GM18867 (cell line): ENCODE measurements around the gene KIFC1.
A peak's percentile ranks its signal among the peaks of the same experiment; 100 is the strongest.

ENCODE experiments used
- ATAC-seq: cut with Tn5 transposase; IDR thresholded peaks from one replicate; pipeline ENCODE4 v1.9.1; 2021; ENCODE audit warnings: mild to moderate bottlenecking, moderate library complexity; ENCODE audit not compliant: unreplicated experiment

Gene KIFC1

GRCh38 chr6:33410050-33410710 is 18.6 kb downstream of the KIFC1 start:
- peak; percentile 78 for ATAC-seq

GRCh38 chr6:33410711-33411631 is 19.3 kb downstream of the KIFC1 start, which contains the start of gene PHF1:
Gene PHF1, plus strand, starts transcription at chr6:33411014. Its CDS starts 1,250 bp downstream, at chr6:33412264.
- peak; percentile 26 for ATAC-seq

- no peak for ATAC-seq
Observed at GRCh38 chr6:33411632-33412005, 20.0 kb downstream of the KIFC1 start.

GRCh38 chr6:33412140-33413009 is 20.8 kb downstream of the KIFC1 start:
- ATAC-seq, result no peak

GRCh38 chr6:33413241-33414120 is 21.9 kb downstream of the KIFC1 start:
- no peak for ATAC-seq

- ATAC-seq, result no peak
Observed at GRCh38 chr6:33414592-33415271, 23.1 kb downstream of the KIFC1 start.

- ATAC-seq, result no peak
Observed at GRCh38 chr6:33415831-33416230, 24.2 kb downstream of the KIFC1 start.

- no peak for ATAC-seq
Observed at GRCh38 chr6:33416386-33417127, 24.9 kb downstream of the KIFC1 start.

GRCh38 chr6:33417128-33417902 is 25.7 kb downstream of the KIFC1 start:
- ATAC-seq, result no peak

GRCh38 chr6:33417903-33418689 is 26.5 kb downstream of the KIFC1 start, which contains the start of gene CUTA:
Gene CUTA, minus strand, starts transcription at chr6:33418107. Its CDS starts 107 bp downstream, at chr6:33418000.
- ATAC-seq, result peak; percentile 84

- ATAC-seq, result no peak
Observed at GRCh38 chr6:33418690-33419291, 27.2 kb downstream of the KIFC1 start.

GRCh38 chr6:33419580-33420490 is 28.2 kb downstream of the KIFC1 start, which contains the start of gene SYNGAP1:
Gene SYNGAP1, plus strand, starts transcription at chr6:33420065. Its CDS starts 200 bp downstream, at chr6:33420265.
- no peak for ATAC-seq

- ATAC-seq, result no peak
Observed at GRCh38 chr6:33420491-33421343, 29.1 kb downstream of the KIFC1 start.

- no peak for ATAC-seq
Observed at GRCh38 chr6:33421344-33421643, 29.7 kb downstream of the KIFC1 start.

- ATAC-seq, result no peak
Observed at GRCh38 chr6:33423777-33424176, 32.2 kb downstream of the KIFC1 start.
